Activated CD4-positive, alpha-beta T cell treated with anti-CD3 and anti-CD28 coated beads, Interleukin-2, amount 10 ng/mL, durations not matched to agents 7 days and 5 days (primary cell): ENCODE measurements around the gene E4F1. TPM values are rescaled to one million over a fixed set of nuclear protein-coding genes. Genes with fewer than 3 reads are reported as not detected.

Experiments used
- CTCF ChIA-PET: fragments of 350-600 bp; sonication (Branson Sonifier 250); formaldehyde crosslinking; loops from one replicate; lab custom pipeline; 2021; ENCODE audit warnings: antibody characterized with exemption; lab: Charles Lee
- POLR2A ChIA-PET: fragments of 350-600 bp; sonication (Branson Sonifier 250); formaldehyde crosslinking; loops from one replicate; lab custom pipeline; 2021; ENCODE audit warnings: antibody characterized with exemption; lab: Charles Lee
- DNase-seq: peaks from one replicate; pipeline ENCODE4 v3.0.0-alpha.2; 2020
- H3K27ac Mint-ChIP-seq: one replicate; pipeline ENCODE4 v1.8.0; 2021; ENCODE audit warnings: mild to moderate bottlenecking, moderate library complexity, mixed read lengths
- H3K27me3 Mint-ChIP-seq: one replicate; pipeline ENCODE4 v1.8.0; 2021; ENCODE audit warnings: mixed read lengths
- H3K36me3 Mint-ChIP-seq: one replicate; pipeline ENCODE4 v1.8.0; 2021; ENCODE audit warnings: low read depth, mixed read lengths
- H3K4me1 Mint-ChIP-seq: one replicate; pipeline ENCODE4 v1.8.0; 2021; ENCODE audit warnings: mixed read lengths
- H3K4me3 Mint-ChIP-seq: one replicate; pipeline ENCODE4 v1.8.0; 2021; ENCODE audit warnings: mild to moderate bottlenecking, moderate library complexity, mixed read lengths
- H3K9me3 Mint-ChIP-seq: one replicate; pipeline ENCODE4 v1.8.0; 2021; ENCODE audit warnings: mixed read lengths
- microRNA-seq: library from miRNA; unstranded; fragments of <30 nt; microRNA quantifications from one replicate; pipeline ENCODE4 v1.2.0, GENCODE V29; 2021; ENCODE audit warnings: borderline microRNAs expressed, borderline replicate concordance
- total RNA-seq, 2 experiments: library from RNA; stranded (reverse); gene quantifications; one replicate each; pipeline ENCODE4 v1.2.3, GENCODE V29; 2021

The E4F1 gene
- total RNA-seq, 2 experiments from 2014 or later = 28.8 to 32.6 TPM

GRCh38 chr16:2280981-2281542 lies 57.7 kb downstream of the E4F1 start:
- Mint-ChIP-seq H3K36me3 (no peaks in the 10 kb centered on the region), H3K27me3 (no peaks in the 10 kb centered on the region), H3K9me3 (no peaks in the 10 kb centered on the region), H3K4me3 (no peak overlapping the region), H3K4me1 (no peaks in the 10 kb centered on the region), H3K27ac (no peak overlapping the region)
- POLR2A ChIA-PET = no interaction called here
- no peak for DNase-seq
- CTCF ChIA-PET = interaction anchor here (0.6 to 1.2 kb wide), 3 partner anchors 8 to 951 kb away, joined by 3 to 5 read pairs (median 3); no protein-coding TSS in a partner anchor

GRCh38 chr16:2282262-2282661 lies 58.9 kb downstream of the E4F1 start:
- ChIA-PET POLR2A (no interaction called here), CTCF (no interaction called here)
- no peak overlapping the region for H3K27ac Mint-ChIP-seq

GRCh38 chr16:2282866-2283555 lies 59.6 kb downstream of the E4F1 start:
- Mint-ChIP-seq H3K9me3 (no peaks in the 10 kb centered on the region), H3K36me3 (no peaks in the 10 kb centered on the region), H3K4me3 (no peak overlapping the region), H3K27ac (no peak overlapping the region), H3K27me3 (no peaks in the 10 kb centered on the region), H3K4me1 (no peaks in the 10 kb centered on the region)
- no peak for DNase-seq
- ChIA-PET POLR2A (no interaction called here), CTCF (no interaction called here)

More at GRCh38 chr16:2282262-2282661, 58.9 kb downstream of the E4F1 start:
- Mint-ChIP-seq H3K36me3 (no peaks in the 10 kb centered on the region), H3K27me3 (no peaks in the 10 kb centered on the region), H3K4me3 (no peak overlapping the region), H3K4me1 (no peaks in the 10 kb centered on the region), H3K9me3 (no peaks in the 10 kb centered on the region)
- DNase-seq = no peak

GRCh38 chr16:2284001-2284770 lies 60.8 kb downstream of the E4F1 start:
- no peaks in the 10 kb centered on the region for H3K36me3 Mint-ChIP-seq
- no peaks in the 10 kb centered on the region for H3K27me3 Mint-ChIP-seq
- no peak overlapping the region for H3K27ac Mint-ChIP-seq
- CTCF ChIA-PET = interaction anchor here (1.4 kb wide), 1 partner anchor 12 kb away, joined by 3 read pairs; no protein-coding TSS in a partner anchor
- no peak overlapping the region for H3K4me3 Mint-ChIP-seq
- DNase-seq = no peak
- H3K9me3 Mint-ChIP-seq = no peaks in the 10 kb centered on the region
- POLR2A ChIA-PET = no interaction called here
- H3K4me1 Mint-ChIP-seq = no peaks in the 10 kb centered on the region

- H3K27ac Mint-ChIP-seq = no peak overlapping the region
- CTCF ChIA-PET = interaction anchor here (1.4 kb wide), 1 partner anchor 11 kb away, joined by 3 read pairs; no protein-coding TSS in a partner anchor
- DNase-seq = no peak
- no peaks in the 10 kb centered on the region for H3K4me1 Mint-ChIP-seq
- POLR2A ChIA-PET = no interaction called here
- H3K4me3 Mint-ChIP-seq = no peak overlapping the region
- H3K9me3 Mint-ChIP-seq = no peaks in the 10 kb centered on the region
- H3K36me3 Mint-ChIP-seq = no peaks in the 10 kb centered on the region
- no peaks in the 10 kb centered on the region for H3K27me3 Mint-ChIP-seq
These were observed 61.6 kb downstream of the E4F1 start for GRCh38 chr16:2284797-2285576.

Small RNA genes within 50 kb of the gene (microRNA-seq; reads per million reads assigned to microRNA genes)
- gene MIR3677 (not detected), gene MIR4717 (not detected)

Other genes starting within 250 kb of the E4F1 start
- under 1 TPM; 0.87 to 0.89 TPM for gene NOXO1, start 242.1 kb upstream of the E4F1 start, total RNA-seq
- gene GFER, start 239.4 kb upstream of the E4F1 start, total RNA-seq = 10 to 100 TPM; 23.8 to 25.2 TPM
- gene SYNGR3, start 233.6 kb upstream of the E4F1 start, total RNA-seq = 1 to 10 TPM; 1.3 to 1.9 TPM
- gene ZNF598, start 213.8 kb upstream of the E4F1 start, total RNA-seq = 10 to 100 TPM; 56.3 to 56.5 TPM
- under 1 TPM; 0.42 to 0.69 TPM for gene NPW, start 203.8 kb upstream of the E4F1 start, total RNA-seq
- gene NHERF2, start 196.7 kb upstream of the E4F1 start, total RNA-seq = 1 to 10 TPM; 1.1 to 1.4 TPM
- gene NTHL1, start 175.8 kb upstream of the E4F1 start, total RNA-seq = 10 to 100 TPM; 23.8 to 34.4 TPM
- gene TSC2, start 175.6 kb upstream of the E4F1 start, total RNA-seq = 100 to 1,000 TPM; 112 to 115 TPM
- gene PKD1, start 87.7 kb upstream of the E4F1 start, total RNA-seq = 10 to 100 TPM; 72.9 to 77.2 TPM
- gene RAB26, start 75.0 kb upstream of the E4F1 start, total RNA-seq = under 1 TPM; 0.20 to 0.42 TPM
- gene TRAF7, start 67.8 kb upstream of the E4F1 start, total RNA-seq = 10 to 100 TPM; 55.6 to 59.7 TPM
- under 1 TPM; 0.07 to 0.19 TPM for gene CASKIN1, start 27.0 kb upstream of the E4F1 start, total RNA-seq
- 10 to 100 TPM; 35.9 to 36.4 TPM for gene MLST8, start 18.1 kb upstream of the E4F1 start, total RNA-seq
- gene BRICD5, start 12.7 kb upstream of the E4F1 start, total RNA-seq = 10 to 100 TPM; 13.9 to 17.4 TPM
- gene PGP, start 8.8 kb upstream of the E4F1 start, total RNA-seq = 10 to 100 TPM; 19.4 to 22.9 TPM
- gene DNASE1L2, start 12.9 kb downstream of the E4F1 start, total RNA-seq = 1 to 10 TPM; 2.0 to 3.4 TPM
- gene ECI1, start 28.0 kb downstream of the E4F1 start, total RNA-seq = 10 to 100 TPM; 30.8 to 42.5 TPM
- 100 to 1,000 TPM; 230 to 238 TPM for gene RNPS1, start 44.5 kb downstream of the E4F1 start, total RNA-seq
- gene ABCA3, start 117.1 kb downstream of the E4F1 start, total RNA-seq = 1 to 10 TPM; 5.0 to 6.0 TPM
- 100 to 1,000 TPM in 1 of 2 experiments, 10 to 100 TPM in 1; 99.3 to 101 TPM for gene CCNF, start 205.9 kb downstream of the E4F1 start, total RNA-seq
- 10 to 100 TPM; 15.5 to 21.4 TPM for gene TEDC2, start 236.5 kb downstream of the E4F1 start, total RNA-seq
- gene NTN3, start 247.7 kb downstream of the E4F1 start, total RNA-seq = not detected